Liver (tissue), 3 donors: Measurements from ENCODE around the gene CACNA2D1.

Experiments used
- TAF1 ChIP-seq: conservative IDR thresholded peaks from 2 replicates; pipeline ENCODE4 v1.6.1; 2016; ENCODE audit warnings: antibody characterized with exemption, mild to moderate bottlenecking
- TF ChIP-seq, protein P1 (sequence below): fragments of 150-350 bp; IDR thresholded peaks from 2 replicates; pipeline ENCODE4 v1.5.1; 2017; ENCODE audit warnings: improper control_type of control experiment, low read depth, low read length; ENCODE audit not compliant: missing input control
- donor health status: healthy.
- donor health status: healthy.

DNA sequence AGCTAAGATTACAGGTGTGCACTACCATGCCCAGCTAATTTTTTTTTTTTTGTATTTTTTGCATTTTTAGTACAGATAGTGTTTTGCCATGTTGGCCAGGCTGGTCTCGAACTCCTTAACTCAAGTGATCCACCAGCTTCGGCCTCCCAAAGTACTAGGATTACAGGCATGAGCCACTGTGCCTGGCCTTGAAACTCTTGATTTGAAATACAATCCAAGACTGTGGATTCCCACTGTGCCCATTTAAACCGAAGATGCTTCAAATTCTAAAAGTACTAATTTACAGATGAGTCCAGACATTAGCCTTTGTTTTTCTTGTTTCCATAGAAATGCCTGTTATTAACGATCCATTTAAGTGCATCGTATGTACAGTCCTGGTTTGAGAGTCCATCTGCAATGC is 130.9 kb downstream of the CACNA2D1 start:
- TF ChIP-seq, protein P1, sequence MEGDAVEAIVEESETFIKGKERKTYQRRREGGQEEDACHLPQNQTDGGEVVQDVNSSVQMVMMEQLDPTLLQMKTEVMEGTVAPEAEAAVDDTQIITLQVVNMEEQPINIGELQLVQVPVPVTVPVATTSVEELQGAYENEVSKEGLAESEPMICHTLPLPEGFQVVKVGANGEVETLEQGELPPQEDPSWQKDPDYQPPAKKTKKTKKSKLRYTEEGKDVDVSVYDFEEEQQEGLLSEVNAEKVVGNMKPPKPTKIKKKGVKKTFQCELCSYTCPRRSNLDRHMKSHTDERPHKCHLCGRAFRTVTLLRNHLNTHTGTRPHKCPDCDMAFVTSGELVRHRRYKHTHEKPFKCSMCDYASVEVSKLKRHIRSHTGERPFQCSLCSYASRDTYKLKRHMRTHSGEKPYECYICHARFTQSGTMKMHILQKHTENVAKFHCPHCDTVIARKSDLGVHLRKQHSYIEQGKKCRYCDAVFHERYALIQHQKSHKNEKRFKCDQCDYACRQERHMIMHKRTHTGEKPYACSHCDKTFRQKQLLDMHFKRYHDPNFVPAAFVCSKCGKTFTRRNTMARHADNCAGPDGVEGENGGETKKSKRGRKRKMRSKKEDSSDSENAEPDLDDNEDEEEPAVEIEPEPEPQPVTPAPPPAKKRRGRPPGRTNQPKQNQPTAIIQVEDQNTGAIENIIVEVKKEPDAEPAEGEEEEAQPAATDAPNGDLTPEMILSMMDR: no peak
- TF ChIP-seq TAF1: no peak
